ENCODE data around the gene ESYT3. TPM values are rescaled to one million over a fixed set of nuclear protein-coding genes. Genes with fewer than 3 reads are reported as not detected.

The ESYT3 gene
- total RNA-seq, 4 donors from 2014 or later = 28.9 to 39.0 (median 33.5) TPM

DNA sequence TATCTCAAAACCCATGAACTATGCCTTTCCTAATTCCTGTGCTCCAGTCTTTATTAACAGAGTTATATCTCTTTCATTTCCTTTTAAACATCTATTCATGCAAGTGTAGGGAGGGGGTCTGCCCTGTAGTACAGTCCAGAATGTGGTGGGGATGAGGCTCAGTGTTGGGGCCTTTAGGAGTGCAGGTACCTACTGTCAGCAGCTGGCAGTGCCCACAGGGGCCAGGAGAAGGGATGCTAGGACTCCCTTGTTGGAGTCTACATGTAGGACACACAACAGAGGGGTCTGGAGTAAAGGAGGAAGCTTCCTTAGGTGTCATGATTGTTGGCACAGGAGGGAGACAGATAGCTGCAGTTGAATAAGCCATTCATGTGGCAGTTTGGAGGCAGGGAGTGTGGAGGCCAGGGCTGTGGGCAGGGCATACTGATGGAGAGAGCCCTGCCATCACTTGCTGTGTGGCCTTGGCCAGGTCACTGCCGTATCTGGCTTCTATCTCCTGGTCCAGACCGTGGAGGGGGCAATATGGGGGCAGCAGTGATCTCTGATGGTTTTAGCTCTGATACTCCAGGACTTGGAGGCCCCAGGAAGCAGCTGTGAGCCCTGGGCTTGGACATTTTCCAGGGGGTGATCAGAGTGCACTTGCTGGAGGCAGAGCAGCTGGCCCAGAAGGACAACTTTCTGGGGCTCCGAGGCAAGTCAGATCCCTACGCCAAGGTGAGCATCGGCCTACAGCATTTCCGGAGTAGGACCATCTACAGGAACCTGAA, 29.5 kb downstream of the ESYT3 start:
- WGBS = 84% methylated on average over 5 of the region's 6 CpGs
- DNase-seq (ENCODE audit: low spot score in 2 of 2) = peak in 1 of 2 donors; percentile 37
- H3K4me1 ChIP-seq = peaks cover 4% of the 10 kb centered on the region
- H3K36me3 ChIP-seq = no peaks in the 10 kb centered on the region
- TF ChIP-seq POLR2AphosphoS5 (IDR thresholded peaks at IDR 0.05) = no peak
- TF ChIP-seq, protein P1, sequence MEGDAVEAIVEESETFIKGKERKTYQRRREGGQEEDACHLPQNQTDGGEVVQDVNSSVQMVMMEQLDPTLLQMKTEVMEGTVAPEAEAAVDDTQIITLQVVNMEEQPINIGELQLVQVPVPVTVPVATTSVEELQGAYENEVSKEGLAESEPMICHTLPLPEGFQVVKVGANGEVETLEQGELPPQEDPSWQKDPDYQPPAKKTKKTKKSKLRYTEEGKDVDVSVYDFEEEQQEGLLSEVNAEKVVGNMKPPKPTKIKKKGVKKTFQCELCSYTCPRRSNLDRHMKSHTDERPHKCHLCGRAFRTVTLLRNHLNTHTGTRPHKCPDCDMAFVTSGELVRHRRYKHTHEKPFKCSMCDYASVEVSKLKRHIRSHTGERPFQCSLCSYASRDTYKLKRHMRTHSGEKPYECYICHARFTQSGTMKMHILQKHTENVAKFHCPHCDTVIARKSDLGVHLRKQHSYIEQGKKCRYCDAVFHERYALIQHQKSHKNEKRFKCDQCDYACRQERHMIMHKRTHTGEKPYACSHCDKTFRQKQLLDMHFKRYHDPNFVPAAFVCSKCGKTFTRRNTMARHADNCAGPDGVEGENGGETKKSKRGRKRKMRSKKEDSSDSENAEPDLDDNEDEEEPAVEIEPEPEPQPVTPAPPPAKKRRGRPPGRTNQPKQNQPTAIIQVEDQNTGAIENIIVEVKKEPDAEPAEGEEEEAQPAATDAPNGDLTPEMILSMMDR (IDR thresholded peaks at IDR 0.05) = no peak
- TF ChIP-seq EP300 (IDR thresholded peaks at IDR 0.05) = no peak
- TF ChIP-seq POLR2A (IDR thresholded peaks at IDR 0.05) = no peak
- no peaks in the 10 kb centered on the region for H3K9me3 ChIP-seq
- H3K4me3 ChIP-seq = no peak overlapping the region
- H3K27ac ChIP-seq = no peak overlapping the region
- H3K27me3 ChIP-seq = no peaks in the 10 kb centered on the region

GRCh38 chr3:138464491-138464860, 30.1 kb downstream of the ESYT3 start:
- no peak overlapping the region for H3K4me3 ChIP-seq
- TF ChIP-seq, protein P1 (IDR thresholded peaks at IDR 0.05) = no peak
- no peak for TF ChIP-seq EP300 (IDR thresholded peaks at IDR 0.05)
- TF ChIP-seq POLR2AphosphoS5 (IDR thresholded peaks at IDR 0.05) = no peak
- no peak for TF ChIP-seq POLR2A (IDR thresholded peaks at IDR 0.05)
- no peaks in the 10 kb centered on the region for H3K9me3 ChIP-seq
- no peak overlapping the region for H3K27ac ChIP-seq
- DNase-seq (ENCODE audit: low spot score in 2 of 2) = no peak
- no peaks in the 10 kb centered on the region for H3K27me3 ChIP-seq
- H3K36me3 ChIP-seq = no peaks in the 10 kb centered on the region
- peaks cover 4% of the 10 kb centered on the region for H3K4me1 ChIP-seq
- WGBS = 45% methylated on average over 2 of the region's 2 CpGs

- no peak for DNase-seq (ENCODE audit: low spot score in 2 of 2)
- no peak overlapping the region for H3K4me3 ChIP-seq
- H3K27me3 ChIP-seq = no peaks in the 10 kb centered on the region
- H3K9me3 ChIP-seq = no peaks in the 10 kb centered on the region
- peaks cover 4% of the 10 kb centered on the region for H3K4me1 ChIP-seq
- TF ChIP-seq POLR2A (IDR thresholded peaks at IDR 0.05) = no peak
- TF ChIP-seq EP300 (IDR thresholded peaks at IDR 0.05) = no peak
- TF ChIP-seq, protein P1 (IDR thresholded peaks at IDR 0.05) = no peak
- no peak for TF ChIP-seq POLR2AphosphoS5 (IDR thresholded peaks at IDR 0.05)
- H3K36me3 ChIP-seq = no peaks in the 10 kb centered on the region
- H3K27ac ChIP-seq = no peak overlapping the region
- WGBS = 97% methylated on average over 3 of the region's 3 CpGs
Observed at GRCh38 chr3:138465451-138465850, 31.0 kb downstream of the ESYT3 start.

GRCh38 chr3:138465925-138466324, 31.5 kb downstream of the ESYT3 start:
- Histone ChIP-seq H3K9me3 (no peaks in the 10 kb centered on the region), H3K27ac (no peak overlapping the region), H3K36me3 (no peaks in the 10 kb centered on the region), H3K4me1 (peaks cover 4% of the 10 kb centered on the region), H3K27me3 (no peaks in the 10 kb centered on the region), H3K4me3 (no peak overlapping the region)
- WGBS = 53% methylated on average over 2 of the region's 2 CpGs
- TF ChIP-seq, protein P1 (IDR thresholded peaks at IDR 0.05) = no peak
- no peak for TF ChIP-seq POLR2A (IDR thresholded peaks at IDR 0.05)
- TF ChIP-seq EP300 (IDR thresholded peaks at IDR 0.05) = no peak
- TF ChIP-seq POLR2AphosphoS5 (IDR thresholded peaks at IDR 0.05) = no peak
- no peak for DNase-seq (ENCODE audit: low spot score in 2 of 2)

DNA sequence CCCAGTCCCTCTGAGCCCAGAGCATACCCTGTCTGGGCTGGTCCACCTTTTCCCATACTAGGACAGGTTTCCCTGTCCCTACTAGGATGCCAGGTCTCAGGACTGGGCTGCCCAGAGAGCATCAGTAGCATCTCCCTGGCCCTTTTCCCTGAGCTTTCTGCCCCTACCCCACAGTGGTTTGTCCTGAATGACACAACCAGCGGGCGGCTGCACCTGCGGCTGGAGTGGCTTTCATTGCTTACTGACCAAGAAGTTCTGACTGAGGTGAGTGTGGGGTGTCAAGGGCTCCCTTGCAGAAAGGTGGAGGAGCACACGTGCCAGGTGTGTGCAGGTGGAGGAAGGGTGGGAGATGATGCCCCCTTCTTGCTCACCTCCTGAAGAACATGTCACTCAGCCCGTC, 33.5 kb downstream of the ESYT3 start:
- TF ChIP-seq, protein P1 (IDR thresholded peaks at IDR 0.05) = no peak
- 97% methylated on average over 5 of the region's 5 CpGs for WGBS
- H3K4me3 ChIP-seq = no peak overlapping the region
- H3K36me3 ChIP-seq = no peaks in the 10 kb centered on the region
- H3K4me1 ChIP-seq = peaks cover 4% of the 10 kb centered on the region
- no peaks in the 10 kb centered on the region for H3K27me3 ChIP-seq
- no peaks in the 10 kb centered on the region for H3K9me3 ChIP-seq
- no peak overlapping the region for H3K27ac ChIP-seq
- no peak for DNase-seq (ENCODE audit: low spot score in 2 of 2)

Measured in suprapubic skin (tissue), 4 donors.